Middle frontal gyrus (tissue), 1 donor: ENCODE data around the gene FOXC1.

Experiments used
- DNase-seq: peaks from one replicate; pipeline ENCODE4 v3.0.0-alpha.2; 2015; ENCODE audit warnings: low spot score; ENCODE audit errors: extremely low spot score

FOXC1 gene

GRCh38 chr6:1584146-1584545, 25.6 kb upstream of the FOXC1 start:
- no peak for DNase-seq

- no peak for DNase-seq
Measured at GRCh38 chr6:1584996-1585668, 24.6 kb upstream of the FOXC1 start.

- no peak for DNase-seq
Measured at GRCh38 chr6:1585669-1586049, 24.1 kb upstream of the FOXC1 start.

- no peak for DNase-seq
Measured at GRCh38 chr6:1586256-1586655, 23.5 kb upstream of the FOXC1 start.

- no peak for DNase-seq
Measured at GRCh38 chr6:1586861-1587450, 22.8 kb upstream of the FOXC1 start.

GRCh38 chr6:1587546-1587945, 22.2 kb upstream of the FOXC1 start:
- no peak for DNase-seq

GRCh38 chr6:1587977-1588376, 21.7 kb upstream of the FOXC1 start:
- DNase-seq, result no peak

GRCh38 chr6:1589208-1589607, 20.5 kb upstream of the FOXC1 start:
- DNase-seq, result no peak

- DNase-seq, result no peak
Measured at GRCh38 chr6:1590580-1590979, 19.1 kb upstream of the FOXC1 start.

- DNase-seq, result no peak
Measured at GRCh38 chr6:1591243-1591642, 18.5 kb upstream of the FOXC1 start.

- DNase-seq, result no peak
Measured at GRCh38 chr6:1591926-1592325, 17.8 kb upstream of the FOXC1 start.

- DNase-seq, result no peak
Measured at GRCh38 chr6:1592852-1593251, 16.9 kb upstream of the FOXC1 start.

GRCh38 chr6:1593286-1593957, 16.3 kb upstream of the FOXC1 start:
- DNase-seq, result no peak

GRCh38 chr6:1593958-1594314, 15.8 kb upstream of the FOXC1 start:
- DNase-seq, result no peak

- no peak for DNase-seq
Measured at GRCh38 chr6:1594445-1595200, 15.1 kb upstream of the FOXC1 start.

- no peak for DNase-seq
Measured at GRCh38 chr6:1595271-1596087, 14.2 kb upstream of the FOXC1 start.

GRCh38 chr6:1596088-1596852, 13.4 kb upstream of the FOXC1 start:
- no peak for DNase-seq

- DNase-seq, result no peak
Measured at GRCh38 chr6:1597121-1597744, 12.5 kb upstream of the FOXC1 start.

- DNase-seq, result no peak
Measured at GRCh38 chr6:1597924-1598323, 11.8 kb upstream of the FOXC1 start.

GRCh38 chr6:1598433-1598832, 11.3 kb upstream of the FOXC1 start:
- no peak for DNase-seq
